Measurements from ENCODE around the gene MYBPC3. TPM values are rescaled to one million over a fixed set of nuclear protein-coding genes. Genes with fewer than 3 reads are reported as not detected.

Gene MYBPC3
- total RNA-seq, 1 donor from 2014 or later, result 0.06 TPM

DNA sequence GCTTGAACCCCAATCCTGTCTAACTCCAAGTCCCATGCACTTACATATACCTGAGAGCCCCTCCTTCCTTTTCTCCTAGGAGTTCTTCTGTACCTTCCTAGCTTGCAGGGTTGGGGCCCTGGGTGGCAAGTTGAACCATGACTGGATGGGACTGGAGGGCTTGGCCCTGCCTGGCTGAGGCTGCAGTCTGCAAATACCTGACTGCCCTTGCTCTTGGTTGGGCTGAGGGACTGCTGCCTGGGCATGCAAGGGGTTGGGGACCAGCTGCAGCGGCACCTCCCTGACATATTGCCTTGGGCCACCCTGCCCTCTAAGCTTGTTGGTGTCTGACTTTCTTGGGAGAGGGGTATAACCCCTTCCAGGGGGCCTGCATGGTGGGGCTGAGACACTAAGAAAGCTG lies 46.0 kb upstream of the MYBPC3 start:
- TF ChIP-seq CTCF (IDR thresholded peaks at IDR 0.05), result no peak
- no peak for TF ChIP-seq EZH2 (IDR thresholded peaks at IDR 0.05)
- no peak for TF ChIP-seq EZH2phosphoT487 (IDR thresholded peaks at IDR 0.05)
- Mint-ChIP-seq H3K9me3 (no peaks in the 10 kb centered on the region), H3K4me3 (peak overlapping the region; percentile 33), H3K27ac (peak overlapping the region; percentile 57), H3K4me1 (peaks cover 22% of the 10 kb centered on the region), H3K36me3 (no peaks in the 10 kb centered on the region), H3K27me3 (ENCODE audit: insufficient read depth, low read depth) (peaks cover 16% of the 10 kb centered on the region)
- Histone ChIP-seq H3K4me2 (no peak overlapping the region), H3K36me3 (no peaks in the 10 kb centered on the region), H3F3A (ENCODE audit: low read depth) (peaks cover 38% of the 10 kb centered on the region), H3K79me2 (ENCODE audit: low read depth) (no peaks in the 10 kb centered on the region), H3K9ac (no peak overlapping the region), H3K9me3 (ENCODE audit: low read depth) (no peaks in the 10 kb centered on the region), H2AFZ (replicated peaks) (no peak overlapping the region), H3K4me1 (peaks cover 8% of the 10 kb centered on the region), H3K27ac (no peak overlapping the region), H3K4me3 (no peak overlapping the region), H3K27me3 (no peaks in the 10 kb centered on the region), H4K20me1 (ENCODE audit: low read depth) (no peaks in the 10 kb centered on the region)
- DNase-seq (ENCODE audit: low spot score), result peak; percentile 1

DNA sequence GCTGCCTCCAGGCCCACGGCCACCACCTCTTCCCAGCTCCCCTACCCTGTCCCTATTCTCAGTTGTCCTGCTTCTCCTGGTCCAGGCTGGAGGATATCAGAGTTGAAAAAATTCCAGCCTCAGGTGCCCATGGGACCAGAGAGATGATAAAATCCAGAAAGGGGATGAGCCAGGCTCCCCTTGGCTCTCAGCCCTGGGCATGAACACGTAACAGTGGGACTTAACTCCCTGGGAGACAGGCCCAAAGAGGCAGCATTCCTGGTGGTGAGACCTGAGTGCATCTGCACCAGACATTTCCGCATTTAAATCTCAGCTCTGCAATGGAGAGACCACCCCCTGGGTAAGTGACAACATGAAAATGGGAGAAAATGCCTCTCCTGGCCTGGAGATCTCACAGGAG lies 45.5 kb upstream of the MYBPC3 start:
- Mint-ChIP-seq H3K9me3 (no peaks in the 10 kb centered on the region), H3K27ac (peak overlapping the region; percentile 57), H3K27me3 (ENCODE audit: insufficient read depth, low read depth) (peaks cover 16% of the 10 kb centered on the region), H3K4me3 (no peak overlapping the region), H3K4me1 (peaks cover 18% of the 10 kb centered on the region), H3K36me3 (no peaks in the 10 kb centered on the region)
- peaks cover 34% of the 10 kb centered on the region for H3F3A ChIP-seq (ENCODE audit: low read depth)
- TF ChIP-seq CTCF (IDR thresholded peaks at IDR 0.05), result no peak
- no peak overlapping the region for H3K9ac ChIP-seq
- H2AFZ ChIP-seq (replicated peaks), result no peak overlapping the region
- H3K79me2 ChIP-seq (ENCODE audit: low read depth), result no peaks in the 10 kb centered on the region
- H3K36me3 ChIP-seq, result no peaks in the 10 kb centered on the region
- H3K4me3 ChIP-seq, result no peak overlapping the region
- no peaks in the 10 kb centered on the region for H4K20me1 ChIP-seq (ENCODE audit: low read depth)
- peaks cover 8% of the 10 kb centered on the region for H3K4me1 ChIP-seq
- H3K9me3 ChIP-seq (ENCODE audit: low read depth), result no peaks in the 10 kb centered on the region
- peak; percentile 15 for DNase-seq (ENCODE audit: low spot score)
- H3K27ac ChIP-seq, result no peak overlapping the region
- no peak overlapping the region for H3K4me2 ChIP-seq
- H3K27me3 ChIP-seq, result no peaks in the 10 kb centered on the region

DNA sequence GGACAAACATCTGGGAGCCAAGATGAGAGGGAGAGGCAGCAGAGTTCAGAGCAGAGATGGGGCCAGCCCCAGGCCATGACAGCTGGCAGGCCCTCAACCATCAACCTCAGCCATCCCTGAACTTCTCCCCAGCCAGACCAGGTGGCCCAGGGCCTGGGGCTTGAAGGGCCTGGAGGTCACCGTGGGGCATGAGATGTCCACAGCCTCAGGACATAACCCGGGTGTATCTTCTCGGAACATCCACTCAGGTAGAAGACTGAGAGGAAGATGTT lies 43.5 kb upstream of the MYBPC3 start:
- no peak overlapping the region for H3K27ac ChIP-seq
- H3K9me3 ChIP-seq (ENCODE audit: low read depth), result no peaks in the 10 kb centered on the region
- no peaks in the 10 kb centered on the region for H3K79me2 ChIP-seq (ENCODE audit: low read depth)
- Mint-ChIP-seq H3K4me1 (peaks cover 13% of the 10 kb centered on the region), H3K27ac (no peak overlapping the region), H3K36me3 (no peaks in the 10 kb centered on the region), H3K4me3 (no peak overlapping the region), H3K9me3 (no peaks in the 10 kb centered on the region), H3K27me3 (ENCODE audit: insufficient read depth, low read depth) (peaks cover 11% of the 10 kb centered on the region)
- peaks cover 26% of the 10 kb centered on the region for H3F3A ChIP-seq (ENCODE audit: low read depth)
- no peak for TF ChIP-seq EZH2 (IDR thresholded peaks at IDR 0.05)
- TF ChIP-seq EZH2phosphoT487 (IDR thresholded peaks at IDR 0.05), result no peak
- no peak for TF ChIP-seq CTCF (IDR thresholded peaks at IDR 0.05)
- H2AFZ ChIP-seq (replicated peaks), result no peak overlapping the region
- no peaks in the 10 kb centered on the region for H3K36me3 ChIP-seq
- H3K9ac ChIP-seq, result no peak overlapping the region
- no peak overlapping the region for H3K4me2 ChIP-seq
- H3K4me3 ChIP-seq, result no peak overlapping the region
- H4K20me1 ChIP-seq (ENCODE audit: low read depth), result no peaks in the 10 kb centered on the region
- no peaks in the 10 kb centered on the region for H3K27me3 ChIP-seq
- DNase-seq (ENCODE audit: low spot score), result peak; percentile 1
- peaks cover 8% of the 10 kb centered on the region for H3K4me1 ChIP-seq
